Panc1 (cell line): Measurements from ENCODE around the gene USP3. TPM values are rescaled to one million over a fixed set of nuclear protein-coding genes. Genes with fewer than 3 reads are reported as not detected.

Experiments
- ATAC-seq: fragments of 200-7000 bp; cut with Tn5 transposase; 2 replicates; pipeline ENCODE4 v1.9.1; 2020; ENCODE audit warnings: mild to moderate bottlenecking, moderate library complexity
- BruUV-seq: library from RNA; stranded (reverse); fragments of 400-500 nt; replicated peaks from 2 replicates; lab custom pipeline; 2021; lab: Mats Ljungman, UMichigan
- CTCF ChIA-PET: fragments of 300-600 bp; sonication (Branson Sonifier 250); formaldehyde crosslinking; loops from one replicate; lab custom pipeline; 2022; ENCODE audit warnings: antibody characterized with exemption; lab: Charles Lee
- POLR2A ChIA-PET: fragments of 300-600 bp; sonication (Branson Sonifier 250); formaldehyde crosslinking; loops from one replicate; lab custom pipeline; 2022; ENCODE audit warnings: antibody characterized with exemption; lab: Charles Lee
- DNase-seq: peaks from one replicate; pipeline ENCODE4 v3.0.0-alpha.2; 2010; ENCODE audit warnings: low read depth, low spot score
- H3K27ac ChIP-seq: 2 replicates; pipeline ENCODE4 v1.5.1; 2011; ENCODE audit warnings: mild to moderate bottlenecking, low read length, inconsistent platforms
- H3K27me3 ChIP-seq: fragments of 200-500 bp; sonication (Bioruptor generic); 2 replicates; pipeline ENCODE4 v1.6.0; 2014; ENCODE audit warnings: low read length, inconsistent platforms; ENCODE audit not compliant: control insufficient read depth, insufficient read depth
- H3K36me3 ChIP-seq: fragments of 200-500 bp; sonication (Bioruptor generic); 2 replicates; pipeline ENCODE4 v1.5.1; 2014; ENCODE audit warnings: inconsistent platforms, mild to moderate bottlenecking, low read length, moderate library complexity; ENCODE audit not compliant: control insufficient read depth, insufficient read depth
- H3K4me1 ChIP-seq: 2 replicates; pipeline ENCODE4 v1.5.1; 2011; ENCODE audit warnings: inconsistent platforms, mild to moderate bottlenecking, low read length, moderate library complexity; ENCODE audit not compliant: control insufficient read depth, insufficient read depth
- H3K4me3 ChIP-seq, 2 experiments: 2 replicates each; pipeline ENCODE4 v1.5.1; 2011 to 2012; ENCODE audit warnings: low read depth in 2 of 2, low read length in 2 of 2, mild to moderate bottlenecking in 2 of 2, inconsistent platforms in 1 of 2, moderate library complexity in 1 of 2
- H3K9me3 ChIP-seq: fragments of 200-500 bp; sonication (Bioruptor generic); 2 replicates; pipeline ENCODE4 v1.5.1; 2014; ENCODE audit warnings: low read depth, mild to moderate bottlenecking, inconsistent platforms, low read length, moderate library complexity; ENCODE audit not compliant: control insufficient read depth, insufficient read depth
- POLR2AphosphoS5 ChIP-seq: IDR thresholded peaks from 2 replicates; pipeline ENCODE4 v1.6.1; 2012; ENCODE audit warnings: mild to moderate bottlenecking, low read depth, low read length, moderate library complexity
- REST ChIP-seq, 2 experiments: IDR thresholded peaks; 2 replicates each; pipeline ENCODE4 v1.6.1; 2011 to 2012; ENCODE audit warnings: low read depth in 2 of 2, control low read depth in 1 of 2, low read length in 1 of 2, mild to moderate bottlenecking in 1 of 2, moderate library complexity in 1 of 2; ENCODE audit not compliant: insufficient read depth in 1 of 2
- SIN3A ChIP-seq: IDR thresholded peaks from 2 replicates; pipeline ENCODE4 v1.6.1; 2012; ENCODE audit warnings: low read depth, mild to moderate bottlenecking, low read length, moderate library complexity, borderline replicate concordance; ENCODE audit not compliant: insufficient read depth
- TCF7L2 ChIP-seq: IDR thresholded peaks from 2 replicates; pipeline ENCODE4 v1.6.1; 2011; ENCODE audit warnings: mild to moderate bottlenecking, low read depth, low read length, inconsistent platforms
- in situ Hi-C: cut with HindIII; loops from 2 replicates; pipeline ENCODE4 v1.10.0; 2016; ENCODE audit warnings: low sequenced_read_pairs, low pct_unique_long_range_greater_than_20kb
- intact Hi-C: fragments of 100-400 bp; cut with micrococcal nuclease; formaldehyde crosslinking; loops from one replicate; pipeline ENCODE4 v1.10.0; 2022; ENCODE audit not compliant: unreplicated experiment
- total RNA-seq: library from RNA; stranded (reverse); gene quantifications from one replicate; pipeline ENCODE4 v1.2.1, GENCODE V29; 2021; ENCODE audit not compliant: unreplicated experiment
- TF ChIP-seq, protein P1 (sequence below): fragments of 450-650 bp; IDR thresholded peaks from 2 replicates; pipeline ENCODE4 v1.5.1; 2017; ENCODE audit warnings: mild to moderate bottlenecking

Gene USP3
- total RNA-seq, 1 experiment from 2014 or later = 51.4 TPM

DNA sequence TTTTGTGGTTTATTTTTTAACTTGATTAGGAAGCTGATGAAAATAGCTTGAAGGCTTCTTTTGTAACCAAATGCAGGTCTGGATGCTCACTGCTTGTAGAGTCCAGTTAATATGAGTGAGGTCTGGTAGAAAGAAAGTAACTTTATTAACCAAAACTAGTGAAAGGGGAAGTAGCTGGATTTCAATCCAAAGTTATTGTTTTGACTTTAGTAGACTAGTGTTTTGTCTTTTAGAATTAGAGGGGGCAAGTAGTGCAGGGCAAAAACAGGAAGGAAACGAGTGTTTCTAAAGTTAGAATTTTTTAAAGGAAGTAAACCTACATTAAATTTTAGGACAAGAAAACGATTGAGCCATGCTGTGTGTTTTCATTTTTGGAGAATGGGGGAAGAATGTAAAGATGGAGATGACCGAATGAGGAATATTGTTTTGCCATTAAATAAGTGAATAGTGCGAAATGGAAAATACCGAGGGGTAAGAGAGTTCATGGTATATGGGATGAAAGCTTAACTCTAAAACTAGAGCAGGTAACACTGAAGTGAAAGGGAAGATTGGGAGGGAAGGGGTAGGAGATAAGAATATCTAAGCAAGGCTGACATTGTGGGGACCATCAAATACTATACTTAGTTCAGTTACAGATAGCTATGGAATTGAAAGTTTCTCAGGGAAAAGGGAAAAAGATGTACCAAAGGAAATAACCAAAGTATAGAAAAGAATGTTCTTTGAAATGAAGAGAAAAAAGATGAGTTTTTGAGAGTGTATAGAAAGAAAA lies 40.0 kb downstream of the USP3 start:
- no peak for TF ChIP-seq REST (IDR thresholded peaks at IDR 0.05; ENCODE audit: insufficient read depth in 1 of 2, low read depth in 2 of 2, low read length in 1 of 2)
- TF ChIP-seq POLR2AphosphoS5 = no peak
- TF ChIP-seq, protein P1, sequence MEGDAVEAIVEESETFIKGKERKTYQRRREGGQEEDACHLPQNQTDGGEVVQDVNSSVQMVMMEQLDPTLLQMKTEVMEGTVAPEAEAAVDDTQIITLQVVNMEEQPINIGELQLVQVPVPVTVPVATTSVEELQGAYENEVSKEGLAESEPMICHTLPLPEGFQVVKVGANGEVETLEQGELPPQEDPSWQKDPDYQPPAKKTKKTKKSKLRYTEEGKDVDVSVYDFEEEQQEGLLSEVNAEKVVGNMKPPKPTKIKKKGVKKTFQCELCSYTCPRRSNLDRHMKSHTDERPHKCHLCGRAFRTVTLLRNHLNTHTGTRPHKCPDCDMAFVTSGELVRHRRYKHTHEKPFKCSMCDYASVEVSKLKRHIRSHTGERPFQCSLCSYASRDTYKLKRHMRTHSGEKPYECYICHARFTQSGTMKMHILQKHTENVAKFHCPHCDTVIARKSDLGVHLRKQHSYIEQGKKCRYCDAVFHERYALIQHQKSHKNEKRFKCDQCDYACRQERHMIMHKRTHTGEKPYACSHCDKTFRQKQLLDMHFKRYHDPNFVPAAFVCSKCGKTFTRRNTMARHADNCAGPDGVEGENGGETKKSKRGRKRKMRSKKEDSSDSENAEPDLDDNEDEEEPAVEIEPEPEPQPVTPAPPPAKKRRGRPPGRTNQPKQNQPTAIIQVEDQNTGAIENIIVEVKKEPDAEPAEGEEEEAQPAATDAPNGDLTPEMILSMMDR = no peak
- no peak for TF ChIP-seq SIN3A
- TF ChIP-seq TCF7L2 = no peak
- 0 out of 2 replicates have a peak, but pooled peaks cover 3% of the 10 kb centered on the region for H3K4me1 ChIP-seq
- no peaks in the 10 kb centered on the region for H3K36me3 ChIP-seq
- intact Hi-C loops = no loop called here
- DNase-seq (no peak), ATAC-seq (no peak)
- H3K27ac ChIP-seq = no peak overlapping the region
- no TSS peak for BruUV-seq
- ChIA-PET CTCF (no interaction called here), POLR2A (interaction anchor here (0.7 kb wide), 1 partner anchor 37 kb away, joined by 5 read pairs; no protein-coding TSS in a partner anchor)
- no peaks in the 10 kb centered on the region for H3K27me3 ChIP-seq
- in situ Hi-C loops = no loop called here
- H3K9me3 ChIP-seq = no peaks in the 10 kb centered on the region
- no peak overlapping the region for H3K4me3 ChIP-seq

DNA sequence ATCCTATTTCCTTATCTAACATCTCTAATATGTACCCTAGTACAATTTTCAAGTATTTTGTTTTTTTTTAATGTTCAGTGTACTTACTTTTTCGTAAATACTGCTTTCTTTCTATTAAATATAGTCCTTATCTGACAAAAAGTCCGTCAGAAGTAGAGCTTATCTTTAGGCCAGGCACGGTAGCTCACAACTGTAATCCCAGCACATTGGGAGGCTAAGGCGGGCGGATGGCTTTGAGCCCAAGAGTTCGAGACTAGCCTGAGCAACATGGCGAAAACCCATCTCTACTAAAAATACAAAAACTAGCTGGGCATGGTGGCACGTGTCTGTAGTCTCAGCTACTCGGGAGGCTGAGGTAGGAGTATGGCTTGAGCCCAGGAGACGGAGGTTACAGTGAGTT lies 41.1 kb downstream of the USP3 start:
- ChIA-PET CTCF (interaction anchor here (0.7 to 1.0 kb wide), 2 partner anchors 78 to 375 kb away, joined by 3 read pairs; no protein-coding TSS in a partner anchor), POLR2A (no interaction called here)
- Histone ChIP-seq H3K27ac (no peak overlapping the region), H3K4me1 (0 out of 2 replicates have a peak, but pooled peaks cover 3% of the 10 kb centered on the region), H3K9me3 (no peaks in the 10 kb centered on the region), H3K4me3 (no peak overlapping the region), H3K36me3 (no peaks in the 10 kb centered on the region), H3K27me3 (no peaks in the 10 kb centered on the region)
- TF ChIP-seq REST (IDR thresholded peaks at IDR 0.05; ENCODE audit: insufficient read depth in 1 of 2, low read depth in 2 of 2, low read length in 1 of 2) = no peak
- no peak for TF ChIP-seq SIN3A
- TF ChIP-seq TCF7L2 = no peak
- no peak for TF ChIP-seq POLR2AphosphoS5
- TF ChIP-seq, protein P1 = no peak
- in situ Hi-C loops = no loop called here
- no peak for DNase-seq
- no TSS peak for BruUV-seq
- no peak for ATAC-seq
- intact Hi-C loops = no loop called here
